ENCODE measurements around the gene ALG9. TPM values are rescaled to one million over a fixed set of nuclear protein-coding genes. Genes with fewer than 3 reads are reported as not detected.
A peak's percentile ranks its signal among the peaks of the same experiment; 100 is the strongest.

The ALG9 gene
- total RNA-seq, 1 donor from 2014 or later, result 24.9 TPM

GRCh38 chr11:111777094-111778046 is 94.0 kb downstream of the ALG9 start:
- Histone ChIP-seq H4K20me1 (ENCODE audit: insufficient read depth, low read length) (no peaks in the 10 kb centered on the region), H3K4me3 (ENCODE audit: insufficient read depth, low read depth, low read length) (no peak overlapping the region), H3K4me2 (ENCODE audit: low read length) (no peak overlapping the region), H3K27ac (ENCODE audit: low read depth, low read length) (no peak overlapping the region), H3K9ac (ENCODE audit: low read length) (no peak overlapping the region), H3K9me3 (ENCODE audit: insufficient read depth, low read depth, low read length) (no peaks in the 10 kb centered on the region), H3K4me1 (ENCODE audit: insufficient read depth, low read length) (no peaks in the 10 kb centered on the region), H3K27me3 (ENCODE audit: insufficient read depth, low read length) (no peaks in the 10 kb centered on the region), H3K36me3 (ENCODE audit: insufficient read depth, low read length) (no peaks in the 10 kb centered on the region), H2AFZ (ENCODE audit: low read depth, low read length) (no peak overlapping the region), H3K79me2 (ENCODE audit: insufficient read depth, low read length) (no peaks in the 10 kb centered on the region)
- no peak overlapping the region for H3K27ac Mint-ChIP-seq (ENCODE audit: unreplicated experiment)
- TF ChIP-seq CTCF (IDR thresholded peaks at IDR 0.05; ENCODE audit: insufficient read depth, low read depth, low read length) (peak; percentile 85), EZH2 (IDR thresholded peaks at IDR 0.05; ENCODE audit: insufficient read depth, low read length) (no peak)
- FAIRE-seq (peak; percentile 56), DNase-seq (ENCODE audit: low read depth) (peak; percentile 54)
- H3K9me3 Mint-ChIP-seq (ENCODE audit: unreplicated experiment), result no peaks in the 10 kb centered on the region
- no peaks in the 10 kb centered on the region for H3K27me3 Mint-ChIP-seq (ENCODE audit: low read depth, unreplicated experiment)
- no peaks in the 10 kb centered on the region for H3K36me3 Mint-ChIP-seq (ENCODE audit: low read depth, unreplicated experiment)
- no peak overlapping the region for H3K4me3 Mint-ChIP-seq (ENCODE audit: unreplicated experiment)
- H3K4me1 Mint-ChIP-seq (ENCODE audit: low read depth, unreplicated experiment), result peaks cover 3% of the 10 kb centered on the region

GRCh38 chr11:111776398-111777093 is 94.8 kb downstream of the ALG9 start:
- no peak for DNase-seq (ENCODE audit: low read depth)
- H3K27me3 Mint-ChIP-seq (ENCODE audit: low read depth, unreplicated experiment), result no peaks in the 10 kb centered on the region
- peaks cover 3% of the 10 kb centered on the region for H3K4me1 Mint-ChIP-seq (ENCODE audit: low read depth, unreplicated experiment)
- no peak overlapping the region for H3K27ac Mint-ChIP-seq (ENCODE audit: unreplicated experiment)
- no peaks in the 10 kb centered on the region for H3K27me3 ChIP-seq (ENCODE audit: insufficient read depth, low read length)
- H3K36me3 ChIP-seq (ENCODE audit: insufficient read depth, low read length), result no peaks in the 10 kb centered on the region
- no peak overlapping the region for H3K9ac ChIP-seq (ENCODE audit: low read length)
- TF ChIP-seq EZH2 (IDR thresholded peaks at IDR 0.05; ENCODE audit: insufficient read depth, low read length) (no peak), CTCF (IDR thresholded peaks at IDR 0.05; ENCODE audit: insufficient read depth, low read depth, low read length) (no peak)
- H3K9me3 Mint-ChIP-seq (ENCODE audit: unreplicated experiment), result no peaks in the 10 kb centered on the region
- no peaks in the 10 kb centered on the region for H3K4me1 ChIP-seq (ENCODE audit: insufficient read depth, low read length)
- no peak overlapping the region for H2AFZ ChIP-seq (ENCODE audit: low read depth, low read length)
- H3K4me3 Mint-ChIP-seq (ENCODE audit: unreplicated experiment), result no peak overlapping the region
- no peaks in the 10 kb centered on the region for H3K36me3 Mint-ChIP-seq (ENCODE audit: low read depth, unreplicated experiment)
- FAIRE-seq, result no peak
- no peak overlapping the region for H3K27ac ChIP-seq (ENCODE audit: low read depth, low read length)
- no peak overlapping the region for H3K4me2 ChIP-seq (ENCODE audit: low read length)
- no peaks in the 10 kb centered on the region for H4K20me1 ChIP-seq (ENCODE audit: insufficient read depth, low read length)
- H3K9me3 ChIP-seq (ENCODE audit: insufficient read depth, low read depth, low read length), result no peaks in the 10 kb centered on the region
- no peaks in the 10 kb centered on the region for H3K79me2 ChIP-seq (ENCODE audit: insufficient read depth, low read length)
- H3K4me3 ChIP-seq (ENCODE audit: insufficient read depth, low read depth, low read length), result no peak overlapping the region
